Cardiac muscle cell (in vitro differentiated cells and primary cell): ENCODE data around the gene BRAT1. TPM values are rescaled to one million over a fixed set of nuclear protein-coding genes. Genes with fewer than 3 reads are reported as not detected.
"Not testable (repeated sequence)": the region's sequence is repeated elsewhere in the genome, so short reads cannot be mapped to it uniquely, and the experiment has no call there.

Source experiments
- DNase-seq, 2 donors: peaks; one replicate each; pipeline versions ENCODE4 v3.0.0 to v3.0.0-alpha.2; 2010 to 2017; ENCODE audit warnings: low read depth in 1 of 2, low spot score in 1 of 2
- H3K27ac ChIP-seq: fragments of 200-600 bp; sonication (generic); 2 replicates; pipeline ENCODE4 v1.5.1; 2016
- H3K27me3 ChIP-seq: fragments of 200-600 bp; sonication (generic); 2 replicates; pipeline ENCODE4 v1.6.0; 2016; ENCODE audit warnings: control low read depth
- H3K36me3 ChIP-seq: fragments of 200-600 bp; sonication (generic); 2 replicates; pipeline ENCODE4 v1.5.1; 2016; ENCODE audit warnings: control low read depth
- H3K4me1 ChIP-seq: fragments of 200-600 bp; sonication (generic); 2 replicates; pipeline ENCODE4 v1.8.1; 2017; ENCODE audit warnings: low read depth, mild to moderate bottlenecking, mixed run types
- H3K4me3 ChIP-seq: fragments of 200-600 bp; sonication (generic); 2 replicates; pipeline ENCODE4 v1.5.1; 2016; ENCODE audit warnings: mild to moderate bottlenecking
- H3K9me3 ChIP-seq: fragments of 200-600 bp; sonication (generic); 2 replicates; pipeline ENCODE4 v1.5.1; 2017; ENCODE audit warnings: low read depth, mild to moderate bottlenecking, control low read depth
- CTCF ChIP-seq: IDR thresholded peaks from 2 replicates; pipeline ENCODE4 v1.5.1; 2012; ENCODE audit warnings: low read depth, mild to moderate bottlenecking, low read length
- polyA plus RNA-seq: library from polyadenylated mRNA; unstranded; fragments of >200 nt; fragmentation: Nextera tagmentation; extraction: Ambion mirVana; gene quantifications from 2 replicates; pipeline ENCODE4 v1.2.1, GENCODE V29; 2016
- total RNA-seq: library from RNA; depleted of rRNA; stranded (reverse); fragments of >200 nt; gene quantifications from 2 replicates; pipeline ENCODE4 v1.2.3, GENCODE V29; 2016

BRAT1 gene
- total and polyA plus RNA-seq, 2 experiments from 2014 or later, result 80.5 to 109 TPM

- DNase-seq, result no peak
- Histone ChIP-seq H3K36me3 (peaks cover 18% of the 10 kb centered on the region), H3K27ac (no peak overlapping the region), H3K4me1 (no peaks in the 10 kb centered on the region), H3K4me3 (no peak overlapping the region), H3K27me3 (no peaks in the 10 kb centered on the region), H3K9me3 (no peaks in the 10 kb centered on the region)
- TF ChIP-seq CTCF, result no peak
Measured at GRCh38 chr7:2594599-2594998, 39.3 kb upstream of the BRAT1 start.

GRCh38 chr7:2593036-2593727 is 37.9 kb upstream of the BRAT1 start:
- Histone ChIP-seq H3K27me3 (no peaks in the 10 kb centered on the region), H3K4me1 (no peaks in the 10 kb centered on the region), H3K9me3 (no peaks in the 10 kb centered on the region), H3K4me3 (no peak overlapping the region), H3K27ac (no peak overlapping the region), H3K36me3 (peaks cover 15% of the 10 kb centered on the region)
- DNase-seq, result no peak
- no peak for TF ChIP-seq CTCF

DNA sequence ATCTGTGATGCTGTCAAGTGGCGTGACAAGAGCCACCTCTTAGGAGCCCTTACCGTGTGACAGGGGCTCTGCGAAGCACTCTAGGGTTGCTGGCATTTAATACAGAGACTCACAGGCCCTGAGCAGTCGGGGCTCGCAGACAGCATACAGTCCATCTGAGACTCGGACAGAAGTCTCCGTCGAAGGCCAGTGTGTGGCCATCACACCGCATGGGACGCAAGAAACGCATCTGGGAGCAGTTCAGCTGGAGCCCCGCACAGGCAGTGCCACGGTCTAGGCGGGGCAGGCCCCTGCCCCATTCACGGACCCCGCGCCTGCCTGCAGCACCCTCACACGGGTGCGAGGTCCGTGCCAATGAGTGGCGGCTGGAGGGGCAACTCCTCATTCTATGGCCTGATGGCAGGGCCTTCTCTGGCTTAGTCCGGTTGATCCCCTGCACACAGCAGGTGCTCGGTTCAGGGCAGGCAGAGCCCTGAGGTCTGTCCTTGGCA is 37.1 kb upstream of the BRAT1 start:
- no peak for TF ChIP-seq CTCF
- Histone ChIP-seq H3K4me3 (no peak overlapping the region), H3K9me3 (no peaks in the 10 kb centered on the region), H3K27me3 (no peaks in the 10 kb centered on the region), H3K27ac (no peak overlapping the region), H3K36me3 (peaks cover 15% of the 10 kb centered on the region), H3K4me1 (no peaks in the 10 kb centered on the region)
- no peak for DNase-seq

DNA sequence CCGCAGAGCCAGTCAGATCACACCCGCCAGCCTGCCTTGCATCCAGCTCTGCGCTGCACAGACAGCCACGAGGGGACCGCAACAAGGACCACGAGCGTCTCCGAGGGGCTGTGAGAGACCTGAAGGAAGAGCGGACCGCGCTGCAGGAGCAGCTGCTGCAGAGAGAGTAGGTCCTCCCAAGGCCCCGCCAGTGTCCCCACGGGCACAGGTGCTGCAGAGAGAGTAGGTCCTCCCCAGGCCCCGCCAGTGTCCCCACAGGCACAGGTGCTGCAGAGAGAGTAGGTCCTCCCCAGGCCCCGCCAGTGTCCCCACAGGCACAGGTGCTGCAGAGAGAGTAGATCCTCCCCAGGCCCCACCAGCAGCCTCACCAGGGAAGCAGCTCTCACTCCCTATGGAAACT is 34.6 kb upstream of the BRAT1 start:
- H3K27ac ChIP-seq, H3K4me3 ChIP-seq, H3K4me1 ChIP-seq, H3K9me3 ChIP-seq, DNase-seq, H3K27me3 ChIP-seq: not testable (repeated sequence)
- H3K36me3 ChIP-seq, result peaks cover 21% of the 10 kb centered on the region

DNA sequence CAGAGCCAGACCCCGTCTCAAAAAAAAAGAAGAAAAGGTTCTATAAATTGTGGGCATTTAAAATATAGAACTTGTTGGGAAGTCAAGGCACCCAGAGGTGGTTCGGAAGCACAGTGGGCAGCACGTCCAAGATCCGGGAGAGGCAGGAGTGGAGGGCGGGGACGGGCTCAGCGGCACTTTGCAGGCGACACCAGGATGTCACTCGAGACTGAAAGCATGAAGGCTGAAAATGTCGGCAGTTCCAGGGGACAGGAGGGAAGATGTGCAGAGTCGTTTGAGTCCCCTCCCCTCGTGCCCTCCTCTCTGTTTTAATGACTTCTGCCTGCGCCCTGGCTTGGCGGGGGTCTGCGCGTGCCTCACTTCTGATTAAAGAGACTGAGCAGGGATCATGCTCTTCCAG is 34.0 kb upstream of the BRAT1 start:
- no peak for DNase-seq
- no peaks in the 10 kb centered on the region for H3K27me3 ChIP-seq
- H3K36me3 ChIP-seq, result peaks cover 24% of the 10 kb centered on the region
- no peak for TF ChIP-seq CTCF
- no peaks in the 10 kb centered on the region for H3K4me1 ChIP-seq
- H3K27ac ChIP-seq, result no peak overlapping the region
- no peaks in the 10 kb centered on the region for H3K9me3 ChIP-seq
- no peak overlapping the region for H3K4me3 ChIP-seq

DNA sequence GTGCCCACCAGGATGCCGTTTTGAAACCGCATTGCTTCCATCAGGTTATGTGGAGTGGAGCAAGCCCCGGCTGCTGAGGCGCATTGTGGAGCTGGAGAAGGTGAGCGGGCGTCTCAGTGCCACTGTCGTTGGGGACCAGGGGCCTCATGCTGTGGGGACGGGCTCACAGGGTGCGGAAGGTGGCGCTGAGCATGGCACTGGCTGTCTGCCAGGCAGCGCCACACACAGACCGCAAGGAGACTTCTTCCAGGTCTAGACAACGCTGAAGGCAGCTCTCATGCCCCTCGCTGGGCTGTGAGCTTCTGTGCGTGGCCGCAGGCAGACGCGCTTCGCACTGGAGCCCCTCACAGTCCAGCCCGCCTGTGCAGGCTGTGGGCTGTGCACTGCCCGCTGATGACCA is 32.5 kb upstream of the BRAT1 start:
- H3K36me3 ChIP-seq, result peaks cover 22% of the 10 kb centered on the region
- no peak for TF ChIP-seq CTCF
- no peak overlapping the region for H3K4me3 ChIP-seq
- no peaks in the 10 kb centered on the region for H3K27me3 ChIP-seq
- H3K27ac ChIP-seq, result no peak overlapping the region
- DNase-seq, result no peak
- H3K9me3 ChIP-seq, result no peaks in the 10 kb centered on the region
- no peaks in the 10 kb centered on the region for H3K4me1 ChIP-seq
